BJ (cell line): ENCODE measurements around the gene LHFPL6. TPM values are rescaled to one million over a fixed set of nuclear protein-coding genes. Genes with fewer than 3 reads are reported as not detected.

ENCODE experiments used
- CTCF ChIA-PET: fragments of 350-600 bp; formaldehyde crosslinking; extraction: SDS; loops from one replicate; lab custom pipeline; 2021; ENCODE audit warnings: antibody characterized with exemption, inconsistent platforms; lab: Yijun Ruan, JAX
- POLR2A ChIA-PET: fragments of 300-600 bp; sonication (Branson Sonifier 250); formaldehyde crosslinking; extraction: SDS; loops from one replicate; lab custom pipeline; 2021; ENCODE audit warnings: antibody characterized with exemption; lab: Charles Lee
- DNase-seq: peaks from one replicate; pipeline ENCODE4 v3.0.0-alpha.2; 2011; ENCODE audit warnings: low read depth
- H3K27me3 ChIP-seq: 2 replicates; pipeline ENCODE4 v1.6.0; 2011; ENCODE audit warnings: low read length; ENCODE audit not compliant: control insufficient read depth, insufficient read depth
- H3K36me3 ChIP-seq: 2 replicates; pipeline ENCODE4 v1.5.1; 2011; ENCODE audit warnings: low read length; ENCODE audit not compliant: control insufficient read depth, insufficient read depth
- H3K4me3 ChIP-seq: 2 replicates; pipeline ENCODE4 v1.5.1; 2011; ENCODE audit warnings: low read depth, mild to moderate bottlenecking, control low read depth, low read length
- CTCF ChIP-seq: IDR thresholded peaks from 2 replicates; pipeline ENCODE4 v1.5.1; 2011; ENCODE audit warnings: low read depth, mild to moderate bottlenecking, control low read depth, inconsistent platforms, low read length, moderate library complexity; ENCODE audit not compliant: insufficient read depth
- polyA plus RNA-seq: library from polyadenylated mRNA; depleted of rRNA; stranded (reverse); fragments of >200 nt; gene quantifications from 2 replicates; pipeline ENCODE4 v1.2.3, GENCODE V29; 2011

LHFPL6 gene
- polyA plus RNA-seq, 1 experiment = 69.0 TPM

GRCh38 chr13:39503048-39503447 lies 99.9 kb downstream of the LHFPL6 start:
- TF ChIP-seq CTCF = no peak
- no peak for DNase-seq
- Histone ChIP-seq H3K36me3 (no peaks in the 10 kb centered on the region), H3K4me3 (no peak overlapping the region), H3K27me3 (no peaks in the 10 kb centered on the region)
- ChIA-PET CTCF (interaction anchor here (1.0 to 1.7 kb wide), 2 partner anchors 20 to 109 kb away, joined by 3 to 4 read pairs; no protein-coding TSS in a partner anchor), POLR2A (no interaction called here)

- DNase-seq = no peak
- no peaks in the 10 kb centered on the region for H3K27me3 ChIP-seq
- no peak overlapping the region for H3K4me3 ChIP-seq
- no peak for TF ChIP-seq CTCF
- ChIA-PET POLR2A (no interaction called here), CTCF (interaction anchor here (0.8 kb wide), 1 partner anchor 10 kb away, joined by 3 read pairs; no protein-coding TSS in a partner anchor)
- no peaks in the 10 kb centered on the region for H3K36me3 ChIP-seq
Observed at GRCh38 chr13:39501702-39502324, 101.2 kb downstream of the LHFPL6 start.

DNA sequence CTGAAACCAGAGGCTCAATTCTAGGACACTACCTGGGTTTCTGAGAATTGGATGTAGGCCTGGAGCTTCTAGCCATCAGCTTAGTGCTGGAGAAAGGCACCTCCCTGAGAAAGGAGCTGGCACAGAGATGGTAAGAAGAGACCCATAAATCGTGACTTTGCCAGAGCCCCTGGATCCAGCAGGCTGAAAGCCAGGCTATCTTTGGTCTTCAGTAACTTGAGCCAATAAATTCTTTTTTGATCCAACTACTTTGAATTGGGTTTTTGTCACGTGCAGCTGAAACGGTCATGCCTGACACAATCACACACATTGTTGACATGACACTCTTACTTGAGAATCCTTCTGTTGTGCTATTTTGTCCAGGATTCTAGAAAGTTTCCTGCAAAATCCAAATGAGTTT lies 103.4 kb downstream of the LHFPL6 start:
- H3K36me3 ChIP-seq = no peaks in the 10 kb centered on the region
- CTCF ChIA-PET = no interaction called here
- DNase-seq = no peak
- TF ChIP-seq CTCF = no peak
- POLR2A ChIA-PET = no interaction called here
- H3K27me3 ChIP-seq = no peaks in the 10 kb centered on the region
- no peak overlapping the region for H3K4me3 ChIP-seq

GRCh38 chr13:39498471-39499114 lies 104.4 kb downstream of the LHFPL6 start:
- ChIA-PET POLR2A (no interaction called here), CTCF (interaction anchor here (1.3 kb wide), 1 partner anchor 15 kb away, joined by 4 read pairs; no protein-coding TSS in a partner anchor)
- DNase-seq = no peak
- no peak for TF ChIP-seq CTCF
- H3K27me3 ChIP-seq = no peaks in the 10 kb centered on the region
- no peaks in the 10 kb centered on the region for H3K36me3 ChIP-seq
- no peak overlapping the region for H3K4me3 ChIP-seq

GRCh38 chr13:39496506-39496905 lies 106.5 kb downstream of the LHFPL6 start:
- POLR2A ChIA-PET = no interaction called here
- no peak for TF ChIP-seq CTCF
- CTCF ChIA-PET = interaction anchor here (1.3 kb wide), 1 partner anchor 10 kb away, joined by 3 read pairs; no protein-coding TSS in a partner anchor

More at GRCh38 chr13:39496506-39496905, 106.5 kb downstream of the LHFPL6 start:
- Histone ChIP-seq H3K36me3 (no peaks in the 10 kb centered on the region), H3K4me3 (no peak overlapping the region), H3K27me3 (no peaks in the 10 kb centered on the region)
- no peak for DNase-seq
